H1 (cell line): ENCODE data around the gene ALDH1A2. TPM values are rescaled to one million over a fixed set of nuclear protein-coding genes. Genes with fewer than 3 reads are reported as not detected.

ENCODE experiments used
- CTCF ChIA-PET: fragments of 300-600 bp; sonication (Branson Sonifier 250); formaldehyde crosslinking; loops from one replicate; lab custom pipeline; 2021; ENCODE audit not compliant: partially characterized antibody; lab: Charles Lee
- POLR2A ChIA-PET: fragments of 300-600 bp; sonication (Branson Sonifier 250); formaldehyde crosslinking; loops from one replicate; lab custom pipeline; 2021; ENCODE audit warnings: inconsistent platforms; ENCODE audit not compliant: partially characterized antibody; lab: Charles Lee
- DNase-seq, 2 experiments: peaks; one replicate each; pipeline versions ENCODE4 v3.0.0 to v3.0.0-alpha.2; 2010 to 2022; ENCODE audit warnings: low spot score in 2 of 2, low read depth in 1 of 2, mixed read lengths in 1 of 2
- FAIRE-seq: peaks from 2 replicates; lab custom pipeline; 2011; peaks lifted over from hg19 to GRCh38; lab: Jason Lieb, UNC
- H2AFZ ChIP-seq: 2 replicates; pipeline ENCODE4 v1.8.1; 2012; ENCODE audit warnings: low read length, inconsistent platforms
- H2AK5ac ChIP-seq: 2 replicates; pipeline ENCODE4 v1.6.1; 2013; ENCODE audit warnings: low read depth, low read length
- H2BK120ac ChIP-seq: replicated peaks from 2 replicates; pipeline ENCODE3; 2013; ENCODE audit warnings: low read depth, low read length, inconsistent platforms
- H2BK12ac ChIP-seq: 2 replicates; pipeline ENCODE4 v1.6.1; 2013; ENCODE audit warnings: low read depth, low read length
- H2BK15ac ChIP-seq: 2 replicates; pipeline ENCODE4 v1.6.1; 2013; ENCODE audit warnings: low read length
- H2BK20ac ChIP-seq: 2 replicates; pipeline ENCODE4 v1.6.1; 2013; ENCODE audit warnings: low read length
- H2BK5ac ChIP-seq: 2 replicates; pipeline ENCODE4 v1.6.1; 2013; ENCODE audit warnings: low read depth, low read length
- H3K14ac ChIP-seq: 2 replicates; pipeline ENCODE4 v1.6.1; 2013; ENCODE audit warnings: inconsistent platforms; ENCODE audit not compliant: insufficient read length
- H3K18ac ChIP-seq: 2 replicates; pipeline ENCODE4 v1.6.1; 2013; ENCODE audit warnings: low read length; ENCODE audit errors: extremely low read depth
- H3K23ac ChIP-seq: 2 replicates; pipeline ENCODE4 v1.6.1; 2013; ENCODE audit warnings: inconsistent platforms; ENCODE audit not compliant: insufficient read length
- H3K23me2 ChIP-seq: 2 replicates; pipeline ENCODE4 v1.6.1; 2013; ENCODE audit warnings: low read depth, low read length
- H3K27ac ChIP-seq: 2 replicates; pipeline ENCODE4 v1.6.1; 2011; ENCODE audit warnings: low read depth, low read length, inconsistent platforms
- H3K27me3 ChIP-seq, 4 experiments: replicated peaks in 1 of 4; 1 replicate in 1 of 4; 2 replicates in 3 of 4; pipeline versions ENCODE4 v1.6.1 to v1.8.1; 2011 to 2013; ENCODE audit warnings: low read length in 3 of 4, mild to moderate bottlenecking in 3 of 4, inconsistent platforms in 2 of 4, mixed read lengths in 2 of 4, moderate library complexity in 1 of 4; ENCODE audit not compliant: control insufficient read depth in 3 of 4, insufficient read depth in 3 of 4; ENCODE audit errors: extremely low read depth in 1 of 4
- H3K36me3 ChIP-seq, 4 experiments: 2 replicates each; pipeline versions ENCODE4 v1.6.1 to v1.8.1; 2011 to 2013; ENCODE audit warnings: mild to moderate bottlenecking in 4 of 4, low read length in 3 of 4, moderate library complexity in 2 of 4, control low read depth in 1 of 4, inconsistent platforms in 1 of 4; ENCODE audit not compliant: insufficient read depth in 4 of 4, control insufficient read depth in 2 of 4
- H3K4ac ChIP-seq: replicated peaks from 2 replicates; pipeline ENCODE3; 2013; ENCODE audit warnings: low read length, low read depth, mixed read lengths, inconsistent platforms; ENCODE audit not compliant: insufficient read length
- H3K4me1 ChIP-seq, 4 experiments: replicated peaks in 1 of 4; 1 replicate in 1 of 4; 2 replicates in 3 of 4; pipeline versions ENCODE4 v1.6.1 to v1.8.1; 2011 to 2013; ENCODE audit warnings: low read length in 3 of 4, inconsistent platforms in 2 of 4, mixed read lengths in 1 of 4; ENCODE audit not compliant: insufficient read depth in 4 of 4, control insufficient read depth in 3 of 4
- H3K4me2 ChIP-seq, 2 experiments: 2 replicates each; pipeline versions ENCODE4 v1.6.1 to v1.8.1; 2011 to 2013; ENCODE audit warnings: low read depth in 2 of 2, low read length in 2 of 2, control low read depth in 1 of 2, inconsistent platforms in 1 of 2, mild to moderate bottlenecking in 1 of 2; ENCODE audit not compliant: insufficient read depth in 1 of 2
- H3K4me3 ChIP-seq, 4 experiments: fragments of 200-600, 300-600 bp in 1 of 4; sonication (generic), shearing (Covaris generic), sonication (Bioruptor Twin) in 1 of 4; 2 replicates each; pipeline versions ENCODE4 v1.5.1 to v1.8.1; 2011 to 2016; ENCODE audit warnings: low read length in 4 of 4, low read depth in 3 of 4, control low read depth in 2 of 4, inconsistent platforms in 2 of 4, mild to moderate bottlenecking in 2 of 4, mixed read lengths in 1 of 4, moderate library complexity in 1 of 4; ENCODE audit not compliant: insufficient read depth in 2 of 4; ENCODE audit errors: extremely low read depth in 1 of 4
- H3K56ac ChIP-seq: replicated peaks from 2 replicates; pipeline ENCODE3; 2013; ENCODE audit warnings: low read depth, mild to moderate bottlenecking, mixed read lengths, low read length, inconsistent platforms; ENCODE audit not compliant: insufficient read length
- H3K79me1 ChIP-seq: 2 replicates; pipeline ENCODE4 v1.6.1; 2013; ENCODE audit warnings: low read depth, low read length, control low read depth
- H3K79me2 ChIP-seq, 2 experiments: 2 replicates each; pipeline versions ENCODE4 v1.6.1 to v1.8.1; 2012 to 2013; ENCODE audit warnings: low read length in 2 of 2, mild to moderate bottlenecking in 2 of 2, inconsistent platforms in 1 of 2; ENCODE audit not compliant: insufficient read depth in 2 of 2, control insufficient read depth in 1 of 2
- H3K9ac ChIP-seq, 4 experiments: replicated peaks in 1 of 4; 1 replicate in 1 of 4; 2 replicates in 3 of 4; pipeline versions ENCODE4 v1.6.1 to v1.8.1; 2011 to 2013; ENCODE audit warnings: low read depth in 3 of 4, low read length in 3 of 4, control low read depth in 2 of 4, mild to moderate bottlenecking in 2 of 4, moderate library complexity in 2 of 4, inconsistent platforms in 1 of 4; ENCODE audit errors: extremely low read depth in 1 of 4
- H3K9me3 ChIP-seq, 2 experiments: 2 replicates each; pipeline versions ENCODE4 v1.6.1 to v1.8.1; 2012 to 2013; ENCODE audit warnings: mild to moderate bottlenecking in 2 of 2, moderate library complexity in 2 of 2, control low read depth in 1 of 2, inconsistent platforms in 1 of 2, low read depth in 1 of 2, low read length in 1 of 2, mixed read lengths in 1 of 2; ENCODE audit not compliant: insufficient read depth in 2 of 2
- H4K20me1 ChIP-seq, 2 experiments: replicated peaks in 1 of 2; 2 replicates each; pipeline versions ENCODE3 to v1.8.1; 2011 to 2013; ENCODE audit warnings: inconsistent platforms in 2 of 2, low read length in 2 of 2, mild to moderate bottlenecking in 1 of 2; ENCODE audit not compliant: insufficient read depth in 2 of 2, control insufficient read depth in 1 of 2
- H4K5ac ChIP-seq: 2 replicates; pipeline ENCODE4 v1.6.1; 2013; ENCODE audit warnings: low read length, low read depth, mixed read lengths, inconsistent platforms; ENCODE audit not compliant: insufficient read length
- H4K8ac ChIP-seq: 2 replicates; pipeline ENCODE4 v1.8.0; 2013; ENCODE audit warnings: mild to moderate bottlenecking, moderate library complexity, low read length, inconsistent platforms; ENCODE audit not compliant: insufficient read depth; ENCODE audit errors: extremely low read depth
- H4K91ac ChIP-seq: replicated peaks from 2 replicates; pipeline ENCODE3; 2013; ENCODE audit warnings: low read length, mixed read lengths, inconsistent platforms; ENCODE audit not compliant: insufficient read length
- CBX5 ChIP-seq: fragments of 300-800, 300-1000 bp; sonication (generic); IDR thresholded peaks from 2 replicates; pipeline ENCODE4 v1.7.1; 2016; ENCODE audit warnings: antibody characterized with exemption, low read length, low read depth
- CREB1 ChIP-seq: IDR thresholded peaks from 2 replicates; pipeline ENCODE4 v1.6.1; 2012; ENCODE audit warnings: inconsistent platforms
- GTF2F1 ChIP-seq: IDR thresholded peaks from 2 replicates; pipeline ENCODE4 v1.6.1; 2012; ENCODE audit warnings: low read depth, low read length, improper control_type of control experiment, borderline replicate concordance
- HDAC2 ChIP-seq, 2 experiments: fragments of 300-600 bp in 1 of 2; sonication (generic) in 1 of 2; IDR thresholded peaks; 2 replicates each; pipeline ENCODE4 v1.6.1; 2011 to 2012; ENCODE audit warnings: low read depth in 2 of 2, low read length in 2 of 2, mild to moderate bottlenecking in 2 of 2, moderate library complexity in 2 of 2, borderline replicate concordance in 1 of 2, inconsistent platforms in 1 of 2
- KDM5A ChIP-seq: fragments of 200-600 bp; IDR thresholded peaks from 2 replicates; pipeline ENCODE4 v1.7.1; 2012; ENCODE audit warnings: mild to moderate bottlenecking, low read length, inconsistent platforms, mixed read lengths
- NANOG ChIP-seq: IDR thresholded peaks from 2 replicates; pipeline ENCODE4 v1.6.1; 2011; ENCODE audit warnings: low read length, low read depth, mild to moderate bottlenecking, inconsistent platforms; ENCODE audit not compliant: insufficient read depth, poor library complexity, severe bottlenecking
- NRF1 ChIP-seq: IDR thresholded peaks from 2 replicates; pipeline ENCODE4 v1.6.1; 2011; ENCODE audit warnings: mild to moderate bottlenecking, low read depth, low read length, improper control_type of control experiment
- POLR2AphosphoS5 ChIP-seq: IDR thresholded peaks from 2 replicates; pipeline ENCODE4 v1.6.1; 2011; ENCODE audit warnings: low read depth, low read length
- RBBP5 ChIP-seq: IDR thresholded peaks from 2 replicates; pipeline ENCODE4 v1.7.1; 2012; ENCODE audit warnings: low read depth, mild to moderate bottlenecking, inconsistent platforms, low read length, moderate library complexity, borderline replicate concordance
- SIN3A ChIP-seq, 2 experiments: IDR thresholded peaks in 1 of 2; conservative IDR thresholded peaks in 1 of 2; 2 replicates each; pipeline ENCODE4 v1.6.1; 2011 to 2012; ENCODE audit warnings: low read length in 2 of 2, improper control_type of control experiment in 1 of 2, low read depth in 1 of 2, mild to moderate bottlenecking in 1 of 2
- SP2 ChIP-seq: IDR thresholded peaks from 2 replicates; pipeline ENCODE4 v1.6.1; 2012; ENCODE audit warnings: mild to moderate bottlenecking, low read length, inconsistent platforms
- SUZ12 ChIP-seq: fragments of 200-600 bp; sonication (generic); IDR thresholded peaks from 2 replicates; pipeline ENCODE4 v1.6.1; 2012; ENCODE audit warnings: mild to moderate bottlenecking, inconsistent platforms, low read length, moderate library complexity, mixed read lengths
- TAF7 ChIP-seq: optimal IDR thresholded peaks from 2 replicates; pipeline ENCODE3; 2011; ENCODE audit warnings: low read depth, mild to moderate bottlenecking, inconsistent platforms, low read length, moderate library complexity, borderline replicate concordance
- WGBS, 2 experiments: shearing (Covaris generic) in 1 of 2; methylation state at CpG; one replicate each; pipeline versions ENCODE4 v1.1.6 to v1.1.7; 2013 to 2015; ENCODE audit warnings: low lambda C conversion rate in 2 of 2, mixed read lengths in 2 of 2, inconsistent platforms in 1 of 2, low coverage in 1 of 2, missing lambda C conversion rate in 1 of 2; ENCODE audit not compliant: insufficient replicate concordance in 2 of 2, insufficient coverage in 1 of 2, insufficient read length in 1 of 2; ENCODE audit errors: extremely low coverage in 1 of 2, missing lambda C conversion rate in 1 of 2; 5-methylcytosine and 5-hydroxymethylcytosine counted together
- polyA plus RNA-seq, 7 experiments: library from polyadenylated mRNA; depleted of rRNA in 3 of 7; stranded (reverse) in 5 of 7; unstranded in 2 of 7; fragments of >200 nt in 5 of 7; fragments of 200-250 nt in 2 of 7; gene quantifications; 1 replicate in 5 of 7; 2 replicates in 1 of 7; 4 replicates in 1 of 7; pipeline versions ENCODE4 v1.2.1 to v1.2.3, GENCODE V29; 2011 to 2013; ENCODE audit warnings: missing spikeins in 2 of 7, mixed read lengths in 2 of 7
- total RNA-seq: library from RNA; stranded (reverse); fragmentation: NEBNext Ultra II Directional; extraction: Animal tissue kit (Norgen Biotek cat#: 25700); gene quantifications from 2 replicates; pipeline ENCODE4 v1.2.1, GENCODE V29; 2021
- TF ChIP-seq, protein P1 (sequence below): IDR thresholded peaks from 2 replicates; pipeline ENCODE4 v1.6.1; 2011; ENCODE audit warnings: low read depth, mild to moderate bottlenecking, low read length; ENCODE audit not compliant: insufficient read depth

Gene ALDH1A2
- total and polyA plus RNA-seq, 2 of the 8 experiments (the other 6 are each of a cell fraction or from before 2014, with no cell fraction given) = 0.06 to 0.24 TPM

GRCh38 chr15:57972864-57973263, 92.6 kb downstream of the ALDH1A2 start:
- Histone ChIP-seq H3K4me3 (no peak overlapping the region), H3K27me3 (no peaks in the 10 kb centered on the region), H4K5ac (no peak overlapping the region), H3K18ac (no peak overlapping the region), H2BK15ac (no peak overlapping the region), H4K91ac (no peak overlapping the region), H2BK12ac (no peak overlapping the region), H2BK20ac (no peak overlapping the region), H3K79me1 (no peaks in the 10 kb centered on the region), H3K27ac (no peak overlapping the region), H3K79me2 (no peaks in the 10 kb centered on the region), H4K8ac (no peak overlapping the region), H3K23me2 (no peaks in the 10 kb centered on the region), H3K9ac (no peak overlapping the region), H2AFZ (no peak overlapping the region), H3K9me3 (no peaks in the 10 kb centered on the region), H2BK120ac (no peak overlapping the region), H3K23ac (no peak overlapping the region), H3K56ac (no peak overlapping the region), H4K20me1 (no peaks in the 10 kb centered on the region), H3K4me2 (no peak overlapping the region), H2AK5ac (no peak overlapping the region), H3K4ac (no peak overlapping the region), H3K14ac (no peak overlapping the region), H3K4me1 (no peaks in the 10 kb centered on the region), H2BK5ac (no peak overlapping the region), H3K36me3 (no peaks in the 10 kb centered on the region)
- ChIA-PET CTCF (interaction anchor here (1.0 to 2.7 kb wide), 8 partner anchors 19 to 210 kb away, joined by 3 to 13 read pairs (median 4); partner anchors contain the start of gene ALDH1A2), POLR2A (no interaction called here)
- 88% methylated on average over 2 of the region's 2 CpGs; no CpG with 5 or more reads in 1 of the 2 experiments for WGBS, 2 experiments
- FAIRE-seq (no peak), DNase-seq (no peak)
- TF ChIP-seq RBBP5 = no peak
- TF ChIP-seq KDM5A = no peak
- no peak for TF ChIP-seq SP2
- TF ChIP-seq HDAC2 (IDR thresholded peaks at IDR 0.05; ENCODE audit: borderline replicate concordance in 1 of 2, low read depth in 2 of 2, low read length in 2 of 2) = no peak
- TF ChIP-seq CBX5 = no peak
- no peak for TF ChIP-seq CREB1
- TF ChIP-seq SIN3A (conservative IDR thresholded peaks at IDR 0.05 in 1 of 2, IDR thresholded peaks at IDR 0.05 in 1 of 2; ENCODE audit: low read depth in 1 of 2, low read length in 2 of 2) = no peak
- no peak for TF ChIP-seq NRF1
- TF ChIP-seq GTF2F1 = no peak
- TF ChIP-seq, protein P1, sequence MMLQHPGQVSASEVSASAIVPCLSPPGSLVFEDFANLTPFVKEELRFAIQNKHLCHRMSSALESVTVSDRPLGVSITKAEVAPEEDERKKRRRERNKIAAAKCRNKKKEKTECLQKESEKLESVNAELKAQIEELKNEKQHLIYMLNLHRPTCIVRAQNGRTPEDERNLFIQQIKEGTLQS = no peak
- no peak for TF ChIP-seq SUZ12
- TF ChIP-seq NANOG = no peak
- TF ChIP-seq POLR2AphosphoS5 = no peak
- TF ChIP-seq TAF7 = no peak
